ENCODE data around the gene SLC39A11.
"Not testable (repeated sequence)": the region's sequence is repeated elsewhere in the genome, so short reads cannot be mapped to it uniquely, and the experiment has no call there.

Gene SLC39A11

GRCh38 chr17:72771734-72772133 lies 320.8 kb downstream of the SLC39A11 start:
- DNase-seq: no peak

DNA sequence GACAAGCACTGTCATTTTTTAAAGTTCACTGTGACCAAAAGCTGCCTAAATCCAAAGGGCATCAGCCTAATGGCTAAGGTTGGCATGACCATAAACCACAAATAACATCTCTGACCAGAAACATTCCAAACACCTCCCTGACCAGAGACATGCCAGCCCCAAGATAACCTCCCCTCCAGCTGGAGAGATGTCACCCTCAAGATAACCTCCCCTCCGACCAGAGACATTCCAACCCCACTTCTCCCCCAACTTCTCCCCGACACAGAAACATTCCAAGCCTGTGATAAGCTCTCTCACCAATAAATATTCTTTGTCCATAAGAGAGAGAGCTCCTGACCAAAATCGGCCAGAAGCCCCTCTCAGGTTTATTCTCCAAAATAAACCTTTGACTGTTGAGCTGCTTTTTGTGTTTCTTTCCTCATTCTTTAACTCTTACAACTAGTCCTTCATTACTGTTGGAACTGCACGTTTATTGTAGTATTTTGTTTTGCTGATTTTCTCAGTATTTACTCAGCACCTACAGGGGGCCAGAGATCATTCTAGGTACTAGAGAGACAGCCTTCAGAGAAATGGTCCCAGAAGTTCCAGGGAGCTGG lies 325.6 kb downstream of the SLC39A11 start:
- no peak for DNase-seq

DNA sequence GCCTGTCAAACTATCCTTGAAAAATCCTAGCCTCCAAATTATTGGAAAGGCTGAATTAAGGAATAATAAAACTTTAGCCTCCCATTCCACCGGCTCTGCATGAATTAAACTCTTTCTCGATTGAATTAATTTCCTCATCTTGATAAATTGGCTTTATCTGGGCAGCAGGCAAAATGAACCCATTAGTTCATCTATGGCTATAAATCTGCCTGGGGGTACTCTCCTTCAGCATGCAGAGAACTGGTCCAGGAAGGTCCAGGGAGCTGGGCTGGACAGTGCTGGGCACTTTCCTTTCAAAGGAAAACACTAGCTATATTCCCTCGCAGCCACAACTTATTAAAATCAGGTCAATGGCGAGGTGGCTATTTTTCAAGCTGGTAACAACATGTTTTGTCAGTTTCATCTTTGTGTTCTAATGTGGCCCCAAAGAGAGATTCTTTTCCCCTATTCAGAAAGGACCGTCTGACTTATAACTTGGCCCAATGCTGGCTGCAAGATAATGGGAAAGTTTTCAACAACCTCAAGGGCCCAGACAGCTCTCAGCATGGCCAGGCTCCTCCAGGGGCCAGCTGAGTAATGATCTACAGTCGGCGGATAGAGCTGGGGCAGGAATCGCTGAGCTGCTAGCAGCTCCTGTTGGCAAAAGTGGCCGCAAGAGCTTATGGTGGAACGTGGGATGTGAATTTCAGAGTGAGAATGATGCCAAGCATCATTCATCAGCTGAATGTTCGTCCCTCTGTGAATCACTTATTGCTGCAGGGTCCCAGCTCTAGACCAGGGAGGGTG lies 326.9 kb downstream of the SLC39A11 start:
- no peak for DNase-seq

DNA sequence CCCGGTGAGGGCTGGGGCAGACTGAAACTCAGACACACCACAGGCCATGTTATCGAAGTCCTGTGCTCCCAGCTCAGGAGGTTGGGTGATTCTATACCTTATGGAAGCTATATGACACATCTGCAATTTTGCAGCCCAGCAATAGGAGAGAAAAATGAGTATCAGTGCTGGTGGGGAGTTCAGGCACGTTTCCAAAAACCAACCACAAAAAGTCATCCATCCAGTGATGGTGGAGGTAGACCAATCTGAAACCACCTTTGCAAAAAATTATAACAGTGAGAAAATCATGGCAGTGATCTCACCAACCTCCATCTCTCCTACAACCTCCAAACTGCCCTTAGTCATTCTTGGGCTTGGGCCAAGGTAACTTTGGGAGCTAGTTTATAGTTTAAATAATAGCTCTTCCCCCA lies 327.9 kb downstream of the SLC39A11 start:
- DNase-seq: no peak

- no peak for DNase-seq
These were observed 328.5 kb downstream of the SLC39A11 start for GRCh38 chr17:72763981-72764380.

GRCh38 chr17:72761893-72762575 lies 330.5 kb downstream of the SLC39A11 start:
- DNase-seq: not testable (repeated sequence)

DNA sequence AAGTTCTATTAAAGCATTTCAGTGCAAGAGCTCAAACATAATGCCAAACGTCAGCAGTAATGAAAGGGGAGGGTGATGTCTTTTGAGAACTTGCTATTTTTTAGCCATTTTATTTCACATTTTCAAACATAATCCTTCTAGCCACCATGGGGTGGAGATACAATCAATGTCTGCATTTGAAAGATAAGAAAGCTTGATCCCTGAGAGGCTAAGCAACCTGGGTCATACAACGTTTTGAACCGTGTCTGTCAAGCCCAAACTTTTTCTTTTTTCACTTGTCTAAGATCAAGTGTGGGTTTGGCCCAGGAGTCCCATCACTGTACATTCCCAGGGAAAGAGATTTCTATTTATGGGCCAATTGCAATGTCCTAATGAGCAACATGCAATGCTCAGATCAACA lies 331.1 kb downstream of the SLC39A11 start:
- DNase-seq: no peak

GRCh38 chr17:72760368-72760767 lies 332.1 kb downstream of the SLC39A11 start:
- no peak for DNase-seq

DNA sequence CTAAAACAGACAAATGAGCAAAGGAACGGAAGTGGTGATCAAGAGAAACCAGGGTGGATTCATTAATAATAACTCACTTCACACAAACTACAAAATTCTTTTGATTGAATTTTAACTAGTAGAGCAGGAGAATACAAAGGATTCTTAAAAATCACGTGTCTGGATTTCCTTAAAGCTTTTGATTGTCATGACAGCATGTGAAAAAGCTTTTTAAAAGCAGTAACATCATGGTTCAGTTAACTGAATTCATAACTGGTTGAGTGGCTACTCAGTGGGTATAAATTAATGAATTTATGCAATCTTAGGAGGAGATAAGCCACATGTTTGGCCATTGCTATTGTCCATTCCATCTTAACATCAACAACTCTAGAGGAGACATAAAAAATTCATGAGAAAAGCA lies 333.2 kb downstream of the SLC39A11 start:
- no peak for DNase-seq

- no peak for DNase-seq
These were observed 336.2 kb downstream of the SLC39A11 start for GRCh38 chr17:72756256-72756655.

- DNase-seq: no peak
These were observed 338.0 kb downstream of the SLC39A11 start for GRCh38 chr17:72754513-72754912.

DNA sequence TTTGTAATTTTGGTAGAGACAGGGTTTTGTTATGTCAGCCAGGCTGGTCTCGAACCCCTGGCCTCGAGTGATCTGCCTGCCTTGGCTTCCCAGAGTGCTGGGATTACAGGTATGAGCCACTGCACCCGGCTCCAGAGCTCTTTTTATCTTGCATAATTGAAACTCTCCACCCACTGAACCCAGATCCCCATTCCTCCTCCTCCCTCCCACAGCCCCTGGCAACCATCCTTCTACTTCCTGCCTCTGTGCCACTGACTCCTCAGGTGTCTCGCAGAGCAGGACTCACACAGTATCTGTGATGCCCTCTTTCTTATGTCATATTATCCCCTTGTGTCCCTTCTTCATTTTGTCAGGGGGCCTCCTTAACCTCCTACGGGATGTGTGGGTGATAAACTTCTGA lies 340.7 kb downstream of the SLC39A11 start:
- no peak for DNase-seq

DNA sequence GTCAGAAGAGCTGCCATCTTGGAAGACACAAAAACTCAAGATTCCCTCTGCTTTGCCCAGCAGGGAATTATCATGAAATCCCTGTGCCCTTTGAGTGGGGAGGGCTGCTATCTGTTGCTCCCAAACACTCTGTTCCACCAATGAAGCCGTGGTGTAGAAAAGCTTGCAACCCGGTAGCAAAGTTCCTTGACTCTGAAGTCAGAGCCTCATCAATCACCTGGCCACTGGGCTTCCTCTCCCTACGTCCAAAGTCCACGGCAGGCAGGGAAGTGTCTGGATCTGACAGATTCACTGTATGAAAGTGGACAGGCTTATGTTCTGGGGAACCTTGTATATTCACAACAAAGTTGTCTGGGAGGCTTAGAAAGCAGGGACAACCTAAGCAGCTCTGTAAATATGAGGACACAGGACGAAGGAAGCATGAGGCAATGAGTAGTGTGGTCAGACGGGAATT lies 343.3 kb downstream of the SLC39A11 start:
- no peak for DNase-seq

GRCh38 chr17:72747501-72747900 lies 345.0 kb downstream of the SLC39A11 start:
- DNase-seq: no peak

DNA sequence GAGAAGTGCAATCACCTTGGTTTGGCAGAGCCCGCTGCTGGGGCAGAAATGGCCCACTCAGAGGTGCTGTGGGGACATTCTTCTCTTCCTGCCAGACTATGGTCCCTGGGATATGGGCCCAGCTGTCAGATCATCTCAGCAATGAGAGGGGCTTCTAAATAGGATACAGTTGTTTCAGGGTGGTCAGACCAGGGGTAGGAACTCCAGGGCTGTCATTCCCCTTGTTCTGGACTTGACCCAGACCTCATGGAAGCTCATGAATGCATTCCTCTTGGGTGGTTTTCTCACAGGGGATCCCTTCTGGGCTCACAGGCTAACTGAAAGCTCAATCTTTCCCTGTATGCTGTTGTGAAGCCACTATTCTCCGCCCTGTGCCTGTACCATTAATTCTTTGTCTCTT lies 347.2 kb downstream of the SLC39A11 start:
- no peak for DNase-seq

GRCh38 chr17:72743037-72743467 lies 349.4 kb downstream of the SLC39A11 start:
- no peak for DNase-seq

DNA sequence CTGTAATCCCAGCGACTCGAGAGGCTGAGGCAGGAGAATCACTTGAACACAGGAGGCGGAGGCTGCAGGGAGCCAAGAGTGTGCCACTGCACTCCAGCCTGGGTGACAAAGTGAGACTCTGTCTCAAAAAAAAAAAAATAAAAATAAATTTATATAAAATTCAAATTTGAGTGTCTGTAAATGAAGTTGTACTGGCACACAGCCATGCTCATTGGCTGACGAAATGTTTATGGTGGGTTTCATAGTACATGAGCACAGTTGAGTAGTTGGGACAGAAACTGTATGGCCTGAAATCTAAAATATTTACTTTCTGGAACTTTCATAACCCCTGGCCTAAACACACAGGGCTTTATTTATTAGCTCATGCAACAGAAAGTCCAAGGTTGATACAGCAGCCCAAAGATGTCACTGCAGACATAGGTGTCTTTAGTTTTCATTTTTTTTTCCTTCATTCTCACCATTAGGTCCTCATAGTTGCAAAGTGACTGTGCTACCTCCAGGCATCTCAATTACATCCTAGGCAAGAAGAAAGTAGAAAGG lies 355.3 kb downstream of the SLC39A11 start:
- no peak for DNase-seq

- DNase-seq: no peak
These were observed 356.9 kb downstream of the SLC39A11 start for GRCh38 chr17:72735592-72735991.

DNA sequence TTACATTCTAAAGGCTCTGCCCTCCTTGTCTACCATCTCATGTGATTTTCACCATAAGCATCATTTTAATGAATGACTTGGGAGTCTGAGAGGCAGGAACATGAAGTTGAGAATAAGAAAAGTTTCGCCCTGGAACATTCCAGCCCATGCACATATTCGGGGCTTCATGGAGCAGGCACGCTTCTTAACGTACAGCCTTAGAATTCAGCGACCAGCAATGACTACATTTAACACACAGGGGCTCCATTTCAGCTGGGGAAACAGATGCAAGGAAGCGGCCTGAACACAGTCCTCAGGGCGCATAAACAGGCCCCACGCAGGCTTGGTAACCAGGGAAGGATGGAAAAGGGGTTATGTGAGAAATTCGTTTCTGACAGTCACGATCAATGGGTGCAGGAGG lies 357.4 kb downstream of the SLC39A11 start:
- DNase-seq: no peak

DNA sequence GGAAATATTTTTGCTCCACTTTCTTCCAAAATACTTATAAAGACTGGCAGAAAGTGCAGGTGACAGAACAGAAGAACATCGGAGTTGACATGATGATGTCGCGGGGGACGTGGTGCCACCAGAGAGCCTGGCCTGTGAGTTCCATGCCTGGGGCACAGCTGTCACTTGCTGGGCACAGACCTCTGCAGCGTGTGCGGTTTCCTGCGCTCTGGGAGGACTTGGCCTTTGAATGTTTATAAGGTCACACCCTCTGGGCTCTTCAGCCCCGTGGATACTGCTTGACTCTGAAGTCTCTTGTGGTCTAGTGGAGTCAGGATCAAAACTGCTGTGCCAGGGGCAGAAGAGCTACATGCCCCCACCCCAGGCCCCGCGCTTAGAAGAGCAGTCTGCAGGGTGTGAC lies 357.9 kb downstream of the SLC39A11 start:
- no peak for DNase-seq

DNA sequence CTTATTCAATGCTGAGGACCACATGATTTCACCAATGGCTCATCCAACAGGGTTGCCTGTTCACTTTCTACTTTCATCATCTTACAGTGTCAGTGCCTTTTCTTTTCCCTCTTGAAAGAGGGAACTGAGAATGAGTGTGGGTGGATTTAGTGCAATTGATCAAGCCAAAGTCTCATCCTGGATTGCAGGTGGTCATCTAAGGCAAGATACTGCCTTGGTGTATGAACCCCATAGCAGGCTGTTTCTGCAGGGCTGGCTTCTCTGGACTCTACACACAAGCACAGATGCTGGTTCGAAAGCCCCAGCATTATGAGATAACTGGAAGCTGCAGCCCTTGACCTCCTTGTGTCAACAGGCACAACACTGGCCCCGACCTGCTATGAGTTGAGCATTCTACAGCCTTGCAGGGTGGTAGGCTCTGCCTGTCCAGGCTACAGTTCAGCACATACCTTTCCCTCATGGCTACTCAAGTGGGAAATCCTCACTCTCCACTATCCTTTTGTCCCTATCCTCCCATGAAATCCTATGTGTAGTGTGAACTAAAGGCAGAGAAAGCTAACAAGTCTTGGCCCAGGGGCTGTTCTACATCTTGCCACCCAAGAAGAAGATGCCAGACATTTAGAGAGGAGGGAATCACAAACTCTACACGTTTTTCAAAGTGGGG lies 358.7 kb downstream of the SLC39A11 start:
- DNase-seq: no peak

DNA sequence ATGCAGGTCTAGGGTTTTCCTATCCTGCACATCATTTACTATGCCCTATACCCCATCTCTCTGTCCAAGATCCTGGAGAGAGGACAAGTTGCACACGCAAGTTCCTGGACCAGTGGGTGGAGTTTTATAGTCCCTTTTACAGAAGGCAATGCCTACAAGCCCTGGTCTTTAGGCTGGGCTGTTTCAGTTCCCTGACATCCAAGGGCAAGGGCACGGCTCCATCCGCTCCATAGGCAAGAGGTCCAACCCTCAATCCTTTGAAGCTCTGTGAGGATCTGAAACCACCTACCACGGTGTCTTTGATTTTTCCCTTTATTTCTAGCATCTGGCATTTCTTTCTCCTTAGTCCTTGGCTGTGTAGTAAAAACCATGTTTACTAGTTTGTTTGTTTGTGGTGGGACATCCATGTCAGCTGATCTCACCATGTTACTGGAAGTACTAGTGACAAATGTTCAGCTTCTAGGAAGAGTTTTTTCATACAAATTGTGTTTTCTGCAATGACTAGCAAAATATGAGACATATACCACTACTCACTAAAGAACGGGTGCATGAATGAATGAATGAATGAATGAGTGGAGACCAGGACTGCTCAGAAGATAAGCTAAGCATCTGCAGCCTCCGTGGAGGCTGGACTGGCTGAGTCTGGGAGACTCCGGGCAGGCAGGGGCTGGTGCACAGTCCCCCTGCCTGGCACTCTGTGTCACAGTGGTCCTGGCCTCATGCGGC lies 359.4 kb downstream of the SLC39A11 start:
- DNase-seq: no peak
